KOPT-K1 (cell line): ENCODE measurements around the gene PPP1R14B.

Source experiments
- H3K27ac ChIP-seq: fragments of 200-600 bp; sonication (generic); 2 replicates; pipeline ENCODE4 v1.5.1; 2016; ENCODE audit warnings: antibody characterized with exemption, mild to moderate bottlenecking, low read depth, low read length; ENCODE audit not compliant: poor library complexity, severe bottlenecking
- H3K36me3 ChIP-seq: fragments of 200-600 bp; sonication (generic); 2 replicates; pipeline ENCODE4 v1.5.1; 2017; ENCODE audit warnings: antibody characterized with exemption, mild to moderate bottlenecking, low read length, moderate library complexity; ENCODE audit not compliant: insufficient read depth
- H3K9me3 ChIP-seq: fragments of 200-600 bp; sonication (generic); 2 replicates; pipeline ENCODE4 v1.5.1; 2017; ENCODE audit warnings: antibody characterized with exemption, low read length, mild to moderate bottlenecking; ENCODE audit not compliant: insufficient read depth, poor library complexity, severe bottlenecking

Gene PPP1R14B

DNA sequence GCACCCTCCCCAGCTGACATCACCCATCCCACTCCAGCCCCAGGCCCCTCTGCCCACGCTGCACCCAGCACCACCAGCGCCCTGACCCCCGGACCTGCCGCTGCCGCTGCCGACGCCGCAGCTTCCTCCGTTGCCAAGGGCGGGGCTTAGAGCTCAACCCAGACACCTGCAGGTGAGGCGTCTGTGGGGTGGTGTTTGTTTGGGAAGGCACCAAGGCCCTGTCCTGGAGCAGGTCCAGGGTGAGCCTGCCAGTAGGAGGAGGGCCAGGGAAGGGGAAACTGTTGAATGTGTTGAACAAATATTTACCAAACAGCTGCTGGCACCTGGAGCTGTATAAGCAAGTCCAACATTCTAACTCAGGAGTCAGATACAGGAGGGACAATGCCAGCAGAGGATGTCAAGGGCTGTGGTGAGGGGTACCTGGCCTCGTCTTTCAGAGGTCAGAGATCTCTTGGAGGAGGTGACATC lies 9.2 kb downstream of the PPP1R14B start:
- H3K9me3 ChIP-seq: no peaks in the 10 kb centered on the region
- no peak overlapping the region for H3K27ac ChIP-seq
- peaks cover 21% of the 10 kb centered on the region for H3K36me3 ChIP-seq

GRCh38 chr11:64235437-64236161 lies 11.1 kb downstream of the PPP1R14B start:
- H3K36me3 ChIP-seq: peaks cover 21% of the 10 kb centered on the region
- peak overlapping the region; percentile 60 for H3K27ac ChIP-seq
- H3K9me3 ChIP-seq: no peaks in the 10 kb centered on the region

DNA sequence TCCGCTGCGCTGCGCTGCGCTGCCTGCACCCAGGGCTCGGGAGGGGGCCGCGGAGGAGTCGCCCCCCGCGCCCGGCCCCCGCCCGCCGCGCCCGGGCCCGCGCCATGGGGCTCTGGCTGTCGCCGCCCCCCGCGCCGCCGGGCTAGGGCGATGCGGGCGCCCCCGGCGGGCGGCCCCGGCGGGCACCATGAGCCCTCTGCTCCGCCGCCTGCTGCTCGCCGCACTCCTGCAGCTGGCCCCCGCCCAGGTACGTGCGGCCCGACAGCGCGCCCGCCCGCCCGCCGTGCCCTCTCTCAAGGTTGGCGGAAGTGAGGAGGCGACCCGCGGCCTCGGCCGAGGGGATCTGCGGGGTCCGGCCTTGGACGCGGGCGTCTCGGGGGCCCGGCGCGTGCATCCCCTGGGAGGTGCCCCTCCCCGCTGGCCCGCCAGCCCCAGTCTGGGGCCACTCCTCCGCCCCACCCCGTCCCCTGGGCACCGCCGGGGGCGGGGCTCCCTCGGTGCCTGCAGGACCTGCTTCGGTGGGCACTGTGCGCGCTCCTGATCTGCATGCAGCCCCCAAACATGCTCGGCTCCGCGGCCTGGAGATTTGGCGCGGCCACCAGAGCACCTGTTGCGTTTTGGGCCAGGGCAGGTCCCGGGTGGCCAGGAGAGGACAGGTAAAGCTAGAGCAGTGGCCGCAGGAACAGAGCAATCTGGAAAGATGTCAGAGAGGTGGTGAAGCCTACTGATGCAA lies 11.9 kb downstream of the PPP1R14B start:
- peaks cover 21% of the 10 kb centered on the region for H3K36me3 ChIP-seq
- no peaks in the 10 kb centered on the region for H3K9me3 ChIP-seq
- H3K27ac ChIP-seq: peak overlapping the region; percentile 60

- Histone ChIP-seq H3K9me3 (no peaks in the 10 kb centered on the region), H3K27ac (peak within 1 kb of the TSS; percentile 60), H3K36me3 (peaks cover 23% of the 10 kb centered on the region)
Observed at GRCh38 chr11:64233913-64234586, 12.7 kb downstream of the PPP1R14B start, which contains the start of gene VEGFB. Gene VEGFB, plus strand, starts transcription at chr11:64234584. Its CDS starts 250 bp downstream, at chr11:64234834.

DNA sequence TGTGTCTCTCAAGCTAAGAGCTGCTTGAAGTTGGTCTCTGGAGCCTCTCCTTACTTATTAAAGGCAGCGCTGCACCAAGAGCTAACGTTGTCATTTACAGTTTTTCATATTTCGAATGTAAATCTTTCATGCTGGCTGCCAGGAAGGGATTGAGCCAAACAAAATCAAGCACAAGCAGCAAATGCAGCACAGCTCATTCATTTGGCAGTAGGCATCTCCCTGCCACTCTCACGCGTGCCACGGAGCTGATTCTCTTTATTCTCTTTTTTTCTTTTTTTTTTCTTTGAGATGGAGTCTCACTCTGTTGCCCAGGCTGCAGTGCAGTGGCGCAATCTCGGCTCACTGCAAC lies 13.8 kb downstream of the PPP1R14B start:
- H3K36me3 ChIP-seq: peaks cover 13% of the 10 kb centered on the region; the same call in 1 of the 2 replicates
- no peak overlapping the region for H3K27ac ChIP-seq
- no peaks in the 10 kb centered on the region for H3K9me3 ChIP-seq

- Histone ChIP-seq H3K27ac (no peak overlapping the region), H3K9me3 (no peaks in the 10 kb centered on the region), H3K36me3 (peaks cover 7% of the 10 kb centered on the region; the same call in 1 of the 2 replicates)
Observed at GRCh38 chr11:64232182-64232966, 14.4 kb downstream of the PPP1R14B start.

- Histone ChIP-seq H3K9me3 (no peaks in the 10 kb centered on the region), H3K27ac (no peak overlapping the region)
Observed at GRCh38 chr11:64231546-64231945, 15.2 kb downstream of the PPP1R14B start.

GRCh38 chr11:64230985-64231365 lies 15.8 kb downstream of the PPP1R14B start:
- Histone ChIP-seq H3K36me3 (peaks cover 3% of the 10 kb centered on the region; the same call in 1 of the 2 replicates), H3K27ac (peak overlapping the region; percentile 60), H3K9me3 (no peaks in the 10 kb centered on the region)

More at GRCh38 chr11:64231546-64231945, 15.2 kb downstream of the PPP1R14B start:
- peaks cover 3% of the 10 kb centered on the region; the same call in 1 of the 2 replicates for H3K36me3 ChIP-seq

DNA sequence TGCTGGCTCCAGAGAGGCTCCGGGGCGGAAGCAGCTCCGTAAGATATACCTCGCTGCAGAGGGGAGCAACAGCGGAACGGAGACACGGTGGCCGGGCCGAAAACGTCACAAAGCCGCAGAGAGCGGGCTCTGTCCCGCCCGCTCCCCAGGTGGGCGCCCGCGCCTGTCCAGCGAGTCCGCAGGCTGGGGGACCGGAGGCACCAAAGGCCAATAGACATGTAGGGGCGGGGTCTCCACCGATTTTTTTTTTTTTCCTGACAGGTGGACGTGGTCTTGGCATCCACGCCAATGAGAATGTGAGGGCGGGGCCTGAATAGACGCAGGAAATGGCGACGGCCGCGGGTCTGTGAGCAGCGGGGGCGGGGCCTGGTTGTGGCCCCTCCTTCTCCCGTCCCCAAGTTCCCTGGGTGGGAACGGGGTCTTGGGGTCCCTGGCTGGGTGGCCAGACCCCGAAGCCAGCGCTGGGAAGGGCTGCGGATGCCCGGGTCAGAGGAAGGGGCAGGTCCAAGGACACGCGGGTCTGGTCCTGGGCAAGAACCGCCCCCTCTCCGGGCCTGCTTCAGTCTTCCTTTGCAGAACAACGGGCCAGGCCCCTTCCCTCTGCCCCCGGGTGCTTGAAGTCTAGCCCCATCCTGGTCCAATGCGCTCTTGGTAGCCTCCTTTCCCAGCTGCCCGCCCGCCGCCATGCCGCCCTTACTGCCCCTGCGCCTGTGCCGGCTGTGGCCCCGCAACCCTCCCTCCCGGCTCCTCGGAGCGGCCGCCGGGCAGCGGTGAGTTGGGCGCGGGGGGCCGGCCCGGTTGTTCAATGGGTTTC lies 16.4 kb downstream of the PPP1R14B start, which contains the start of gene DNAJC4:
TSS of gene DNAJC4 (plus strand) at position 378 of the 814 bp plus-strand sequence. CDS start at position 685, 307 bp downstream.
- Histone ChIP-seq H3K9me3 (no peaks in the 10 kb centered on the region), H3K36me3 (peaks cover 3% of the 10 kb centered on the region; the same call in 1 of the 2 replicates), H3K27ac (peak within 1 kb of the TSS; percentile 60)

DNA sequence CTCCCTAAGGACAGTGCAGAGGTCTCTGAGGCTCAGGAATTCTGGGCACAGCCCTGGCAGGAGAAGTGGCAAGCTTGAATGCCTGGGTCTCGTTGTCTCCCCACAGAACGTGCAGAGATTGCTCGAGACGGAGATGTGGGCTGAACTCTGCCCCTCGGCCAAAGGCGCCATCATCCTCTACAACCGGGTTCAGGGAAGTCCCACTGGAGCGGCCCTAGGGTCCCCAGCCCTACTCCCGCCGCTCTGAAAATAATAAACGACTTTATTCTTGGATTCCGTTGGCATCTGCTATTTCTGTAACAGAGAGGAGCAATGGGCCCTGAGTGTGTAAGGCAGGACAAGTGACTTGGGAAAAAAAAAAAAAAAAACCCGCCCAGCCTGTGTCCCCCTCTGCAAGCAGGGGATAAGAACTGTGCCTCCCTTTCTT lies 17.0 kb downstream of the PPP1R14B start:
- peak overlapping the region; percentile 60 for H3K27ac ChIP-seq
- H3K9me3 ChIP-seq: no peaks in the 10 kb centered on the region
- peaks cover 3% of the 10 kb centered on the region; the same call in 1 of the 2 replicates for H3K36me3 ChIP-seq

DNA sequence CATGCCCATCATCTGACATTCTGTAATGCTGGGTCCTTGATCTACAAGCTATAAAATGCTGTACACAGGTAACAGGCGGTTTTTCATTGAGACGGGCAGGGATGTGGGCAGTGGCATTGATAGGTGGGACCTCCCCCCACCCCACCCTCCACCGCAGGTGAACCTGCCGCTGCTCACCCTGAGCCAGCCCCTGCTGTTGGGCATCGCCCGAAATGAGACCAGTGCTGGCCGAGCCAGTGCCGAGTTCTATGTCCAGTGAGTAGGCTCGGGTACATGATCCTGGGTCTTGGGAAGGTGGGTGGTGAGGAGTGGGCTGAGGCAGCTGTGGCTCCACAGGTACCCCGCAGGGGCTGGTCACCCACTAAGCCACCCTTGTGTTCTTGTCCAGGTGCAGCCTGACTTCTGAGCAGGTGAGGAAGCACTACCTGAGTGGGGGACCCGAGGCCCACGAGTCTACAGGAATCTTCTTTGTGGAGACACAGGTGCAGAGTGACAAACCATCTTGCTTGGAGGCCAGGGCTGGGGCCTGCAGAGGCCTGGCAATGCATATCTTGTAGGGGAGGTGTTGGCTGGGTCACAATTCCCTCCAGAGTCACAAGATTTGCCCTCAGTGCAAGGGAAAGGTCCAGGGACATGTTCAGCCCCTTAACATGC lies 17.5 kb downstream of the PPP1R14B start:
- Histone ChIP-seq H3K9me3 (no peaks in the 10 kb centered on the region), H3K36me3 (peaks cover 8% of the 10 kb centered on the region), H3K27ac (peak overlapping the region; percentile 60)

DNA sequence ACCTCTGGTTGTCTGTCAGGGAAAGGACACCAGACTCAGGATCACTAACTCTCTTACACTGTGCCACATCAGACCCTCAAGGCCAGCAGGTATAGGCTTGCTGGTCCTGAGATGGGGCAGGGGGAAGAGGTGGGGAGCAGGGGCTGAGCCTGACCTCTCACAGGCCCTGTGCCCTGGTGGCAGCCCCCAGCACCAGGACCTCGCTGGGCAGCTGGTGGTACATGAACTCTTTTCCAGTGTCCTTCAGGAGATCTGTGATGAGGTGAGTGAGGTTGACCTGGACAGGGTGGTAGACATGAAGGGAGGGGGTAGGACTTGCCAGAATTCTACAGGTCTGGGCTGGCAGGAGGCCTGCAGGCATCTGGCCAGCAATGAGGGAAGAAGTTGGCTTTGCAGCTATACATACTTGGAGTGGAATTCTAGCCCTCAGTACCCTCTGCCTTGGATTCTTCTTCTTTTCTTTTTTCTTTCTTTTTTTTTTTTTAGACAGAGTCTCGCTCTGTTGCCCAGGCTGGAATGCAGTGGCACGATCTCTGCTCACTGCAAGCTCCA lies 19.3 kb downstream of the PPP1R14B start:
- no peaks in the 10 kb centered on the region for H3K9me3 ChIP-seq
- peaks cover 25% of the 10 kb centered on the region for H3K36me3 ChIP-seq
- peak overlapping the region; percentile 92 for H3K27ac ChIP-seq

GRCh38 chr11:64226507-64227051 lies 20.2 kb downstream of the PPP1R14B start:
- Histone ChIP-seq H3K36me3 (peaks cover 28% of the 10 kb centered on the region), H3K27ac (peak overlapping the region; percentile 92), H3K9me3 (no peaks in the 10 kb centered on the region)
